ENCODE results near the gene ERICH4.

DNA sequence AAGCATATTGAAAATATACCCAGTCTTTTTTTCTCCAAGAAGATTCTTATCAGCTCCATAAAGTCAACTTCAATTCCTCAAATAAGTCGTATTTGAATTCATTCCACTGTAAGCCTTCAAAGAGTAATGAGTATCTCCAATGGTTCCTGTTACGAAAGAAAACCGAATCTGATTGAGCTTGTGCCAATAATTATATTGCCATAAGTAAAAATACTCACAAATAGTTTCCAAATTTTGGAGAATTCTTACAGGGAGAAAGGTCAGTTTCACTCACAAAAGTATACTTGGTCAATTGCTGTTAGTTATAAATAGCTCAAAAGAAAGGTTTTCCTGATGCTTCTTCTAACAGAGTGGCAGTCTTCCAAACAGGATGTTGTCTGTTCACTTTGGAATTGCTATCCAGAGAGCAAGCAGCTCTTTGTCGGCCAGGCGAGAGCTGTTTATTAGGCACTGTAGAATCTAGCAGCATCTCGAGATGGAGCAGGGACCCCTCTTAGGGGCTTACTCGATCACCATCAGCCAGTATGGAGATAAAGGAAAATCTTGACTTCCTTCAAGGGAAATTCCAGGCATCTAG is 13.5 kb downstream of the ERICH4 start:
- no peak for TF ChIP-seq CTCF (IDR thresholded peaks at IDR 0.05)
- no peak for TF ChIP-seq POLR2A (IDR thresholded peaks at IDR 0.05)
- peak; percentile 63 for TF ChIP-seq POLR2AphosphoS5 (IDR thresholded peaks at IDR 0.05)
